MCF 10A (cell line): ENCODE results near the gene PGAM1. TPM values are rescaled to one million over a fixed set of nuclear protein-coding genes. Genes with fewer than 3 reads are reported as not detected.

ENCODE experiments used
- BruUV-seq: library from RNA; stranded (reverse); fragments of 400-500 nt; replicated peaks from 2 replicates; lab custom pipeline; 2021; lab: Mats Ljungman, UMichigan
- CTCF ChIA-PET: fragments of 300-600 bp; sonication (Branson Sonifier 250); formaldehyde crosslinking; extraction: SDS; loops from one replicate; lab custom pipeline; 2021; ENCODE audit warnings: antibody characterized with exemption, inconsistent platforms; lab: Yijun Ruan, JAX
- POLR2A ChIA-PET: fragments of 300-600, 350-650 bp; sonication (Branson Sonifier 250); formaldehyde crosslinking; extraction: SDS; loops from one replicate; lab custom pipeline; 2020; ENCODE audit warnings: antibody characterized with exemption, inconsistent platforms; lab: Yijun Ruan, JAX
- DNase-seq: peaks from one replicate; pipeline ENCODE4 v3.0.0-alpha.2; 2018; ENCODE audit not compliant: unreplicated experiment
- H3K27ac Mint-ChIP-seq: one replicate; pipeline ENCODE4 v1.8.0; 2022; ENCODE audit warnings: mild to moderate bottlenecking, low read depth, mixed read lengths; ENCODE audit not compliant: unreplicated experiment
- H3K27me3 Mint-ChIP-seq: one replicate; pipeline ENCODE4 v1.8.0; 2022; ENCODE audit warnings: mixed read lengths; ENCODE audit not compliant: insufficient read depth, unreplicated experiment
- H3K36me3 Mint-ChIP-seq: one replicate; pipeline ENCODE4 v1.8.0; 2022; ENCODE audit warnings: mild to moderate bottlenecking, moderate library complexity, mixed read lengths; ENCODE audit not compliant: insufficient read depth, unreplicated experiment
- H3K4me1 Mint-ChIP-seq: one replicate; pipeline ENCODE4 v1.8.0; 2022; ENCODE audit warnings: mixed read lengths; ENCODE audit not compliant: insufficient read depth, unreplicated experiment
- H3K4me3 Mint-ChIP-seq: one replicate; pipeline ENCODE4 v1.8.0; 2022; ENCODE audit warnings: mild to moderate bottlenecking, moderate library complexity, mixed read lengths; ENCODE audit not compliant: unreplicated experiment
- H3K9me3 Mint-ChIP-seq: one replicate; pipeline ENCODE4 v1.8.0; 2022; ENCODE audit warnings: mixed read lengths; ENCODE audit not compliant: unreplicated experiment
- CTCF ChIP-seq: fragments of 200-600 bp; IDR thresholded peaks from one replicate; pipeline ENCODE4 v1.8.0; 2022; ENCODE audit warnings: antibody characterized with exemption, mild to moderate bottlenecking; ENCODE audit not compliant: unreplicated experiment
- intact Hi-C: fragments of 100-400 bp; cut with micrococcal nuclease; formaldehyde crosslinking; loops from 2 replicates; pipeline ENCODE4 v1.14.1; 2022
- total RNA-seq: library from RNA; stranded (reverse); gene quantifications from 2 replicates; pipeline ENCODE4 v1.2.3, GENCODE V29; 2022

The PGAM1 gene
- total RNA-seq, 1 experiment from 2014 or later = 235 TPM

- no peak overlapping the region for H3K4me3 Mint-ChIP-seq
- H3K9me3 Mint-ChIP-seq = no peaks in the 10 kb centered on the region
- ChIA-PET CTCF (no interaction called here), POLR2A (interaction anchor here (1.1 to 2.6 kb wide), 2 partner anchors 9 to 12 kb away, joined by 3 to 15 read pairs; partner anchors contain the start of genes EXOSC1 and ZDHHC16)
- no peaks in the 10 kb centered on the region for H3K27me3 Mint-ChIP-seq
- H3K36me3 Mint-ChIP-seq = peaks cover 83% of the 10 kb centered on the region
- peak overlapping the region; percentile 25 for H3K27ac Mint-ChIP-seq
- no peak for TF ChIP-seq CTCF
- no TSS peak for BruUV-seq
- no peaks in the 10 kb centered on the region for H3K4me1 Mint-ChIP-seq
- intact Hi-C loops = no loop called here
- no peak for DNase-seq
These were observed 9.2 kb downstream of the PGAM1 start for GRCh38 chr10:97435211-97435610.

GRCh38 chr10:97442277-97442676 is 16.3 kb downstream of the PGAM1 start:
- CTCF ChIA-PET = interaction anchor here (0.6 to 2.1 kb wide), 4 partner anchors 11 to 129 kb away, joined by 3 to 6 read pairs (median 4); no protein-coding TSS in a partner anchor

GRCh38 chr10:97444212-97444611 is 18.2 kb downstream of the PGAM1 start:
- Mint-ChIP-seq H3K9me3 (no peaks in the 10 kb centered on the region), H3K27me3 (no peaks in the 10 kb centered on the region), H3K27ac (no peak overlapping the region), H3K4me3 (peak overlapping the region; percentile 99), H3K36me3 (peaks cover 39% of the 10 kb centered on the region), H3K4me1 (peaks cover 17% of the 10 kb centered on the region)
- DNase-seq = no peak
- BruUV-seq = no TSS peak
- no peak for TF ChIP-seq CTCF
- intact Hi-C loops = loop anchor here (10.0 kb wide), 1 partner anchor 51 kb away; the partner anchor contains the start of genes MMS19 and UBTD1
- ChIA-PET POLR2A (interaction anchor here (1.2 to 3.7 kb wide), 10 partner anchors 8 to 243 kb away, joined by 3 to 34 read pairs (median 6); partner anchors contain the start of genes AVPI1 and RRP12), CTCF (interaction anchor here (0.6 to 2.1 kb wide), 6 partner anchors 16 to 168 kb away, joined by 3 to 9 read pairs (median 4); no protein-coding TSS in a partner anchor)

More at GRCh38 chr10:97442277-97442676, 16.3 kb downstream of the PGAM1 start:
- Mint-ChIP-seq H3K4me3 (no peak overlapping the region), H3K9me3 (no peaks in the 10 kb centered on the region), H3K36me3 (peaks cover 59% of the 10 kb centered on the region), H3K4me1 (peaks cover 11% of the 10 kb centered on the region), H3K27me3 (no peaks in the 10 kb centered on the region), H3K27ac (no peak overlapping the region)
- no TSS peak for BruUV-seq
- no peak for DNase-seq
- intact Hi-C loops = loop anchor here (10.0 kb wide), 1 partner anchor 53 kb away; the partner anchor contains the start of genes MMS19 and UBTD1
- POLR2A ChIA-PET = interaction anchor here (1.1 to 3.7 kb wide), 2 partner anchors 14 to 31 kb away, joined by 5 to 34 read pairs; no protein-coding TSS in a partner anchor
- no peak for TF ChIP-seq CTCF

- peak overlapping the region; percentile 74 for H3K27ac Mint-ChIP-seq
- intact Hi-C loops = loop anchor here (10.0 kb wide), 1 partner anchor 49 kb away; the partner anchor contains the start of genes MMS19 and UBTD1
- peaks cover 32% of the 10 kb centered on the region for H3K36me3 Mint-ChIP-seq
- no peak for TF ChIP-seq CTCF
- H3K27me3 Mint-ChIP-seq = no peaks in the 10 kb centered on the region
- BruUV-seq = no TSS peak
- ChIA-PET POLR2A (interaction anchor here (0.6 to 3.7 kb wide), 16 partner anchors 8 to 292 kb away, joined by 3 to 34 read pairs (median 4); partner anchors contain the start of genes AVPI1, RRP12 and ZFYVE27), CTCF (interaction anchor here (0.5 to 2.1 kb wide), 5 partner anchors 19 to 139 kb away, joined by 3 to 9 read pairs (median 3); partner anchors contain the start of gene HOGA1)
- peaks cover 19% of the 10 kb centered on the region for H3K4me1 Mint-ChIP-seq
- no peaks in the 10 kb centered on the region for H3K9me3 Mint-ChIP-seq
- peak overlapping the region; percentile 99 for H3K4me3 Mint-ChIP-seq
- DNase-seq = no peak
These were observed 19.3 kb downstream of the PGAM1 start for GRCh38 chr10:97445357-97445721.
